ENCODE results near the gene CRYBG1.

DNA sequence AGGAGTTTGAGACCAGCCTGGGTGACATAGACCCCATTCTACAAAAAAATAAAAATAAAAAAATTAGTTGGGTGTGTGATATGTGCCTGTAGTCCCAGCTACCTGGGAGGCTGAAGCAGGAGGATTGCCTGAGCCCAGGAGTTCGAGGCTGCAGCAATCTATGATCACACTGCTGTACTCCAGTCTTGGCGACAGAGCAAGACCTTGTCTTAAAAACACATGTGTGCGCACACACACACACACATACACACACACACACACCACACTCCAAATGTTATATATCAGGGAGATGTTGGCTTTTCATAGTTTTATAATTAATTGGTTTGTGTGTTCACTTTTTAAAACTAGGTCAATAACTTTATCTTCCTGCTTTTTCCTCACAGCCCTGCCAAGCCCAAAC lies 158.2 kb downstream of the CRYBG1 start:
- no peak for TF ChIP-seq POLR2A (IDR thresholded peaks at IDR 0.05)
- TF ChIP-seq, protein P1, sequence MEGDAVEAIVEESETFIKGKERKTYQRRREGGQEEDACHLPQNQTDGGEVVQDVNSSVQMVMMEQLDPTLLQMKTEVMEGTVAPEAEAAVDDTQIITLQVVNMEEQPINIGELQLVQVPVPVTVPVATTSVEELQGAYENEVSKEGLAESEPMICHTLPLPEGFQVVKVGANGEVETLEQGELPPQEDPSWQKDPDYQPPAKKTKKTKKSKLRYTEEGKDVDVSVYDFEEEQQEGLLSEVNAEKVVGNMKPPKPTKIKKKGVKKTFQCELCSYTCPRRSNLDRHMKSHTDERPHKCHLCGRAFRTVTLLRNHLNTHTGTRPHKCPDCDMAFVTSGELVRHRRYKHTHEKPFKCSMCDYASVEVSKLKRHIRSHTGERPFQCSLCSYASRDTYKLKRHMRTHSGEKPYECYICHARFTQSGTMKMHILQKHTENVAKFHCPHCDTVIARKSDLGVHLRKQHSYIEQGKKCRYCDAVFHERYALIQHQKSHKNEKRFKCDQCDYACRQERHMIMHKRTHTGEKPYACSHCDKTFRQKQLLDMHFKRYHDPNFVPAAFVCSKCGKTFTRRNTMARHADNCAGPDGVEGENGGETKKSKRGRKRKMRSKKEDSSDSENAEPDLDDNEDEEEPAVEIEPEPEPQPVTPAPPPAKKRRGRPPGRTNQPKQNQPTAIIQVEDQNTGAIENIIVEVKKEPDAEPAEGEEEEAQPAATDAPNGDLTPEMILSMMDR (IDR thresholded peaks at IDR 0.05): no peak
